Neural cell (in vitro differentiated cells): Measurements from ENCODE around the gene TFCP2. TPM values are rescaled to one million over a fixed set of nuclear protein-coding genes. Genes with fewer than 3 reads are reported as not detected.

Experiments
- H2AFZ ChIP-seq: fragments of 200-600, 300-800 bp; sonication (generic), shearing (Covaris generic); 2 replicates; pipeline ENCODE4 v1.6.0; 2014; ENCODE audit warnings: low read depth, mild to moderate bottlenecking, antibody characterized with exemption, low read length, moderate library complexity
- H3F3A ChIP-seq: fragments of 200-600 bp; shearing (Covaris generic); 2 replicates; pipeline ENCODE4 v1.6.1; 2016; ENCODE audit warnings: mild to moderate bottlenecking, moderate library complexity, mixed read lengths, antibody characterized with exemption, low read length; ENCODE audit not compliant: insufficient read depth, poor library complexity, severe bottlenecking
- H3K27ac ChIP-seq: fragments of 200-600, 300-800 bp; sonication (generic), shearing (Covaris generic); 2 replicates; pipeline ENCODE4 v1.5.1; 2014; ENCODE audit warnings: mild to moderate bottlenecking, low read length, moderate library complexity
- H3K27me3 ChIP-seq: fragments of 300-800, 200-600 bp; sonication (generic), shearing (Covaris generic); 2 replicates; pipeline ENCODE4 v1.6.0; 2014; ENCODE audit warnings: mild to moderate bottlenecking, low read depth, low read length, moderate library complexity; ENCODE audit not compliant: insufficient read depth
- H3K36me3 ChIP-seq: fragments of 300-800, 200-600 bp; sonication (generic), shearing (Covaris generic); 2 replicates; pipeline ENCODE4 v1.5.1; 2014; ENCODE audit warnings: mild to moderate bottlenecking, antibody characterized with exemption, low read length, moderate library complexity; ENCODE audit not compliant: insufficient read depth
- H3K4me2 ChIP-seq: fragments of 300-800, 200-600 bp; sonication (generic), shearing (Covaris generic); 2 replicates; pipeline ENCODE4 v1.6.0; 2014; ENCODE audit warnings: mild to moderate bottlenecking, low read length
- H3K4me3 ChIP-seq: fragments of 300-800, 200-600 bp; sonication (generic), shearing (Covaris generic); 2 replicates; pipeline ENCODE4 v1.5.1; 2014; ENCODE audit warnings: mild to moderate bottlenecking, low read length, moderate library complexity
- H3K79me2 ChIP-seq: fragments of 200-600 bp; shearing (Covaris generic); replicated peaks from 2 replicates; pipeline ENCODE4 v1.6.0; 2014; ENCODE audit warnings: mild to moderate bottlenecking, low read length, moderate library complexity; ENCODE audit not compliant: insufficient read depth
- H3K9ac ChIP-seq: fragments of 300-800, 200-600 bp; sonication (generic), shearing (Covaris generic); 2 replicates; pipeline ENCODE4 v1.6.1; 2016; ENCODE audit warnings: mild to moderate bottlenecking, low read length, mixed read lengths
- H3K9me2 ChIP-seq: fragments of 200-600 bp; shearing (Covaris generic); 2 replicates; pipeline ENCODE4 v1.6.1; 2016; ENCODE audit warnings: mild to moderate bottlenecking, low read length, mixed read lengths; ENCODE audit not compliant: insufficient read depth
- H3K9me3 ChIP-seq: fragments of 200-600, 300-800 bp; sonication (generic), shearing (Covaris generic); 2 replicates; pipeline ENCODE4 v1.6.1; 2016; ENCODE audit warnings: mild to moderate bottlenecking, mixed run types, low read length, moderate library complexity, mixed read lengths
- H4K20me1 ChIP-seq: fragments of 200-600 bp; shearing (Covaris generic); 2 replicates; pipeline ENCODE4 v1.6.1; 2016; ENCODE audit warnings: mild to moderate bottlenecking, mixed run types; ENCODE audit not compliant: insufficient read depth
- EP300 ChIP-seq: fragments of 450-650 bp; conservative IDR thresholded peaks from 2 replicates; pipeline ENCODE4 v1.6.1; 2014; ENCODE audit warnings: antibody characterized with exemption, mild to moderate bottlenecking, moderate library complexity; ENCODE audit not compliant: poor library complexity, severe bottlenecking
- EZH2 ChIP-seq: fragments of 200-600, 300-800 bp; shearing (Covaris generic), sonication (generic); IDR thresholded peaks from 2 replicates; pipeline ENCODE4 v1.6.1; 2014; ENCODE audit warnings: antibody characterized with exemption, low read length, borderline replicate concordance, mild to moderate bottlenecking; ENCODE audit not compliant: insufficient read depth, poor library complexity, severe bottlenecking
- MXI1 ChIP-seq: fragments of 450-650 bp; conservative IDR thresholded peaks from 2 replicates; pipeline ENCODE4 v1.6.1; 2014; ENCODE audit warnings: antibody characterized with exemption, mild to moderate bottlenecking; ENCODE audit not compliant: poor library complexity, severe bottlenecking
- POLR2AphosphoS5 ChIP-seq: IDR thresholded peaks from 2 replicates; pipeline ENCODE4 v1.6.1; 2012
- RAD21 ChIP-seq: fragments of 450-650 bp; conservative IDR thresholded peaks from 2 replicates; pipeline ENCODE4 v1.6.1; 2014; ENCODE audit warnings: antibody characterized with exemption, mild to moderate bottlenecking, moderate library complexity
- SMC3 ChIP-seq: fragments of 450-650 bp; conservative IDR thresholded peaks from 2 replicates; pipeline ENCODE4 v1.6.1; 2014; ENCODE audit warnings: antibody characterized with exemption, mild to moderate bottlenecking, moderate library complexity; ENCODE audit not compliant: poor library complexity
- TAF1 ChIP-seq: IDR thresholded peaks from 2 replicates; pipeline ENCODE4 v1.6.1; 2012; ENCODE audit warnings: low read depth
- polyA plus RNA-seq: library from polyadenylated mRNA; depleted of rRNA; stranded (reverse); fragments of >200 nt; gene quantifications from 2 replicates; pipeline ENCODE4 v1.2.3, GENCODE V29; 2014
- TF ChIP-seq, protein P1 (sequence below): IDR thresholded peaks from 2 replicates; pipeline ENCODE4 v1.6.1; 2012; ENCODE audit warnings: borderline replicate concordance
- TF ChIP-seq, protein P2 (sequence below): fragments of 450-650 bp; IDR thresholded peaks from 2 replicates; pipeline ENCODE4 v1.5.1; 2014; ENCODE audit warnings: antibody characterized with exemption, mild to moderate bottlenecking, moderate library complexity; ENCODE audit not compliant: poor library complexity, severe bottlenecking

Gene TFCP2
- polyA plus RNA-seq, 1 donor from 2014 or later = 28.6 TPM

GRCh38 chr12:51191516-51192283, 18.8 kb upstream of the TFCP2 start:
- Histone ChIP-seq H3K4me2 (no peak overlapping the region), H3K36me3 (peaks cover 14% of the 10 kb centered on the region), H2AFZ (no peak overlapping the region), H3K9me2 (no peaks in the 10 kb centered on the region), H3F3A (no peaks in the 10 kb centered on the region), H3K27me3 (no peaks in the 10 kb centered on the region), H3K79me2 (no peaks in the 10 kb centered on the region), H3K27ac (no peak overlapping the region), H3K4me3 (no peak overlapping the region), H4K20me1 (no peaks in the 10 kb centered on the region), H3K9me3 (no peaks in the 10 kb centered on the region), H3K9ac (no peak overlapping the region)
- no peak for TF ChIP-seq EP300
- TF ChIP-seq TAF1 = no peak
- TF ChIP-seq, protein P1, sequence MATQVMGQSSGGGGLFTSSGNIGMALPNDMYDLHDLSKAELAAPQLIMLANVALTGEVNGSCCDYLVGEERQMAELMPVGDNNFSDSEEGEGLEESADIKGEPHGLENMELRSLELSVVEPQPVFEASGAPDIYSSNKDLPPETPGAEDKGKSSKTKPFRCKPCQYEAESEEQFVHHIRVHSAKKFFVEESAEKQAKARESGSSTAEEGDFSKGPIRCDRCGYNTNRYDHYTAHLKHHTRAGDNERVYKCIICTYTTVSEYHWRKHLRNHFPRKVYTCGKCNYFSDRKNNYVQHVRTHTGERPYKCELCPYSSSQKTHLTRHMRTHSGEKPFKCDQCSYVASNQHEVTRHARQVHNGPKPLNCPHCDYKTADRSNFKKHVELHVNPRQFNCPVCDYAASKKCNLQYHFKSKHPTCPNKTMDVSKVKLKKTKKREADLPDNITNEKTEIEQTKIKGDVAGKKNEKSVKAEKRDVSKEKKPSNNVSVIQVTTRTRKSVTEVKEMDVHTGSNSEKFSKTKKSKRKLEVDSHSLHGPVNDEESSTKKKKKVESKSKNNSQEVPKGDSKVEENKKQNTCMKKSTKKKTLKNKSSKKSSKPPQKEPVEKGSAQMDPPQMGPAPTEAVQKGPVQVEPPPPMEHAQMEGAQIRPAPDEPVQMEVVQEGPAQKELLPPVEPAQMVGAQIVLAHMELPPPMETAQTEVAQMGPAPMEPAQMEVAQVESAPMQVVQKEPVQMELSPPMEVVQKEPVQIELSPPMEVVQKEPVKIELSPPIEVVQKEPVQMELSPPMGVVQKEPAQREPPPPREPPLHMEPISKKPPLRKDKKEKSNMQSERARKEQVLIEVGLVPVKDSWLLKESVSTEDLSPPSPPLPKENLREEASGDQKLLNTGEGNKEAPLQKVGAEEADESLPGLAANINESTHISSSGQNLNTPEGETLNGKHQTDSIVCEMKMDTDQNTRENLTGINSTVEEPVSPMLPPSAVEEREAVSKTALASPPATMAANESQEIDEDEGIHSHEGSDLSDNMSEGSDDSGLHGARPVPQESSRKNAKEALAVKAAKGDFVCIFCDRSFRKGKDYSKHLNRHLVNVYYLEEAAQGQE = no peak
- no peak for TF ChIP-seq POLR2AphosphoS5
- TF ChIP-seq MXI1 = no peak
- no peak for TF ChIP-seq SMC3
- TF ChIP-seq RAD21 = no peak
- no peak for TF ChIP-seq EZH2
- TF ChIP-seq, protein P2, sequence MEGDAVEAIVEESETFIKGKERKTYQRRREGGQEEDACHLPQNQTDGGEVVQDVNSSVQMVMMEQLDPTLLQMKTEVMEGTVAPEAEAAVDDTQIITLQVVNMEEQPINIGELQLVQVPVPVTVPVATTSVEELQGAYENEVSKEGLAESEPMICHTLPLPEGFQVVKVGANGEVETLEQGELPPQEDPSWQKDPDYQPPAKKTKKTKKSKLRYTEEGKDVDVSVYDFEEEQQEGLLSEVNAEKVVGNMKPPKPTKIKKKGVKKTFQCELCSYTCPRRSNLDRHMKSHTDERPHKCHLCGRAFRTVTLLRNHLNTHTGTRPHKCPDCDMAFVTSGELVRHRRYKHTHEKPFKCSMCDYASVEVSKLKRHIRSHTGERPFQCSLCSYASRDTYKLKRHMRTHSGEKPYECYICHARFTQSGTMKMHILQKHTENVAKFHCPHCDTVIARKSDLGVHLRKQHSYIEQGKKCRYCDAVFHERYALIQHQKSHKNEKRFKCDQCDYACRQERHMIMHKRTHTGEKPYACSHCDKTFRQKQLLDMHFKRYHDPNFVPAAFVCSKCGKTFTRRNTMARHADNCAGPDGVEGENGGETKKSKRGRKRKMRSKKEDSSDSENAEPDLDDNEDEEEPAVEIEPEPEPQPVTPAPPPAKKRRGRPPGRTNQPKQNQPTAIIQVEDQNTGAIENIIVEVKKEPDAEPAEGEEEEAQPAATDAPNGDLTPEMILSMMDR = no peak

DNA sequence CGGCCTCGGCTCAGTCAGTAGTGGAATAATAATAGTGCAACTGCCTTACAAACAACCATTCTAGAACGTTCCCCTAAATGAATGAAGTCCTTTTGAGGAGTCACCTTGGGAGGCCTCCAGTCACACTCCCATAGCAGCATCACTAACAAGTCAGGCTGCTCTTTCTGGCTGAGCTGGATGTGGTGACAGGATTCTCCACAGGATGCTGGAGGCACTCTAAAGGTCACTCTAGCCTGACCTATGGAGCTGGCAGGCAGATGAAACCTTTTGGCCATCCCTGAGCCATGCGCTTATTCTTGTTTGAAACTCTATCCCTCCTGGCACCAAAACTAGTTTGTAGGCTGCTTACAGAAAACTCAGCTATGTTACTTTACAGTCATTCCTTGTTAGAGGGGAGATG, 17.9 kb upstream of the TFCP2 start:
- peaks cover 14% of the 10 kb centered on the region for H3K36me3 ChIP-seq
- no peaks in the 10 kb centered on the region for H4K20me1 ChIP-seq
- no peaks in the 10 kb centered on the region for H3K79me2 ChIP-seq

More for the DNA sequence above, 17.9 kb upstream of the TFCP2 start:
- Histone ChIP-seq H3K27ac (no peak overlapping the region), H3K4me2 (no peak overlapping the region), H3F3A (no peaks in the 10 kb centered on the region), H3K4me3 (no peak overlapping the region), H2AFZ (no peak overlapping the region), H3K9ac (no peak overlapping the region), H3K9me2 (no peaks in the 10 kb centered on the region), H3K27me3 (no peaks in the 10 kb centered on the region), H3K9me3 (no peaks in the 10 kb centered on the region)
- no peak for TF ChIP-seq EP300
- TF ChIP-seq, protein P1 = no peak
